Esophagus squamous epithelium (tissue), 4 donors: ENCODE measurements around the gene MNX1.

Experiments
- POLR2A ChIP-seq, 4 donors: fragments of 450-650 bp; IDR thresholded peaks; one replicate each; pipeline ENCODE4 v1.6.1; 2017; ENCODE audit warnings: antibody characterized with exemption in 4 of 4, mild to moderate bottlenecking in 4 of 4, moderate library complexity in 3 of 4
- TF ChIP-seq, protein P1 (sequence below), 6 experiments: fragments of 450-650 bp in 4 of 6; fragments of 200-600 bp in 2 of 6; sonication (generic) in 2 of 6; IDR thresholded peaks; one replicate each; pipeline ENCODE4 v1.5.1; 2016 to 2019; ENCODE audit warnings: antibody characterized with exemption in 6 of 6, mild to moderate bottlenecking in 4 of 6, moderate library complexity in 4 of 6

- TF ChIP-seq, protein P1, sequence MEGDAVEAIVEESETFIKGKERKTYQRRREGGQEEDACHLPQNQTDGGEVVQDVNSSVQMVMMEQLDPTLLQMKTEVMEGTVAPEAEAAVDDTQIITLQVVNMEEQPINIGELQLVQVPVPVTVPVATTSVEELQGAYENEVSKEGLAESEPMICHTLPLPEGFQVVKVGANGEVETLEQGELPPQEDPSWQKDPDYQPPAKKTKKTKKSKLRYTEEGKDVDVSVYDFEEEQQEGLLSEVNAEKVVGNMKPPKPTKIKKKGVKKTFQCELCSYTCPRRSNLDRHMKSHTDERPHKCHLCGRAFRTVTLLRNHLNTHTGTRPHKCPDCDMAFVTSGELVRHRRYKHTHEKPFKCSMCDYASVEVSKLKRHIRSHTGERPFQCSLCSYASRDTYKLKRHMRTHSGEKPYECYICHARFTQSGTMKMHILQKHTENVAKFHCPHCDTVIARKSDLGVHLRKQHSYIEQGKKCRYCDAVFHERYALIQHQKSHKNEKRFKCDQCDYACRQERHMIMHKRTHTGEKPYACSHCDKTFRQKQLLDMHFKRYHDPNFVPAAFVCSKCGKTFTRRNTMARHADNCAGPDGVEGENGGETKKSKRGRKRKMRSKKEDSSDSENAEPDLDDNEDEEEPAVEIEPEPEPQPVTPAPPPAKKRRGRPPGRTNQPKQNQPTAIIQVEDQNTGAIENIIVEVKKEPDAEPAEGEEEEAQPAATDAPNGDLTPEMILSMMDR (IDR thresholded peaks at IDR 0.05) = no peak
- no peak for TF ChIP-seq POLR2A (IDR thresholded peaks at IDR 0.05)
Measured at GRCh38 chr7:157058701-157059100, 48.2 kb upstream of the MNX1 start.
